Dermis blood vessel endothelial cell (primary cell): ENCODE data around the gene OR9Q1. TPM values are rescaled to one million over a fixed set of nuclear protein-coding genes. Genes with fewer than 3 reads are reported as not detected.

ENCODE experiments used
- total RNA-seq: library from RNA; depleted of rRNA; stranded (reverse); fragments of >200 nt; gene quantifications from 2 replicates; pipeline ENCODE4 v1.2.3, GENCODE V29; 2014

Gene OR9Q1
- total RNA-seq, 1 donor from 2014 or later, result not detected

Other genes starting within 250 kb of the OR9Q1 start
- gene OR6Q1, start 7.1 kb downstream of the OR9Q1 start, total RNA-seq, result not detected in 2 replicates
- not detected in 2 replicates for gene OR9I1, start 101.6 kb downstream of the OR9Q1 start, total RNA-seq
- not detected in 2 replicates for gene OR9Q2, start 165.2 kb downstream of the OR9Q1 start, total RNA-seq
- not detected in 2 replicates for gene OR1S2, start 180.3 kb downstream of the OR9Q1 start, total RNA-seq
- not detected in 2 replicates for gene OR1S1, start 188.8 kb downstream of the OR9Q1 start, total RNA-seq
- not detected in 2 replicates for gene OR10Q1, start 205.0 kb downstream of the OR9Q1 start, total RNA-seq
- not detected in 2 replicates for gene OR10W1, start 244.4 kb downstream of the OR9Q1 start, total RNA-seq